Ecto neural progenitor cell (in vitro differentiated cells): ENCODE data around the gene EPC1.
"Not testable (repeated sequence)": the region's sequence is repeated elsewhere in the genome, so short reads cannot be mapped to it uniquely, and the experiment has no call there.

Experiments
- DNase-seq: peaks from one replicate; pipeline ENCODE4 v3.0.0-alpha.2; 2018; ENCODE audit warnings: low spot score

Gene EPC1

GRCh38 chr10:32346551-32347362, at the start of gene EPC1:
TSS of gene EPC1 (minus strand) at chr10:32347158. CDS start at chr10:32346915, 243 bp downstream.
- DNase-seq = peak; percentile 90

DNA sequence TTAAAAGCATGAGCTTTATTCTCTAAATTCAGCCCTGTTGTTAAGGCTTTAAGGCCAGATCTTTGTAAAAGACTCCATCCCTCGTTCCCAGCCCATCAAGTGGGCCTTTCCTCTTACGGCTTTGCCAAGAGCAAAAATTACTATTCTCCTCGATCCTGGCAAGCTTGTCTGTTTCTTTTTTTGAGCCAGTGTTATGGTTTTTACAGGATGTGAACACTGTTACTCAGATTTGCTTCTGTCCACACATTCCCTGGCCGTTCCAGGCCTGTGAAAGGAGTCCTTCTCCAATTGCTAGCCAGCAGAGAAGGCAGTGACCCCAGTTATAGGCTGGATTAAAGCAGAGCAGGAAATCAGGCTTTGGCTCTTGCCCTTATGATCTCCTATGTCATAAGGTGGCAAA, 47.0 kb upstream of the EPC1 start:
- no peak for DNase-seq

GRCh38 chr10:32392284-32392683, 45.3 kb upstream of the EPC1 start:
- not testable (repeated sequence) for DNase-seq

- DNase-seq = no peak
Observed at GRCh38 chr10:32390193-32390592, 43.2 kb upstream of the EPC1 start.

- no peak for DNase-seq
Observed at GRCh38 chr10:32388258-32389027, 41.5 kb upstream of the EPC1 start.

GRCh38 chr10:32386623-32387260, 39.8 kb upstream of the EPC1 start:
- no peak for DNase-seq

DNA sequence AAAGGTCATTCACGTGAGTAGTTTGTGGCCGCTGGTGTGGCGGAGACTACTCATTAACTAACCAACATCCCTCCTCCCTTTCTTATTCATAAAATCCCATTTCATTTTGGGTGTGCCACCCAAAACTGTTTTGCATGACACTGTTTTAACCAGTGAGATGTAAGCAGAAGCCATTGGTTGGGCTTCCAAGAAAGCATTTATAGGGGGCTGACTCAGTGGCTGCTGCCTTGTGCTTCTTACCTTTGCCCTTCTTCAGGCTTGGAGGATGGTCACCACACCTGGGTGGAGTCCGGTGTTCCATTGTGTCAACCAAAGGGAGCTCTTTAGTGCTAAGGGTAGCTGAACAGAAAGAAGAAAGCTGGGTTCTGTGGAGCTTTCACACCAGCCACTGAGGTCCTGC, 37.2 kb upstream of the EPC1 start:
- DNase-seq = no peak

- DNase-seq = no peak
Observed at GRCh38 chr10:32381165-32381564, 34.2 kb upstream of the EPC1 start.

GRCh38 chr10:32379950-32380551, 33.1 kb upstream of the EPC1 start:
- DNase-seq = peak; percentile 45

- DNase-seq = peak; percentile 47
Observed at GRCh38 chr10:32379318-32379949, 32.5 kb upstream of the EPC1 start.

DNA sequence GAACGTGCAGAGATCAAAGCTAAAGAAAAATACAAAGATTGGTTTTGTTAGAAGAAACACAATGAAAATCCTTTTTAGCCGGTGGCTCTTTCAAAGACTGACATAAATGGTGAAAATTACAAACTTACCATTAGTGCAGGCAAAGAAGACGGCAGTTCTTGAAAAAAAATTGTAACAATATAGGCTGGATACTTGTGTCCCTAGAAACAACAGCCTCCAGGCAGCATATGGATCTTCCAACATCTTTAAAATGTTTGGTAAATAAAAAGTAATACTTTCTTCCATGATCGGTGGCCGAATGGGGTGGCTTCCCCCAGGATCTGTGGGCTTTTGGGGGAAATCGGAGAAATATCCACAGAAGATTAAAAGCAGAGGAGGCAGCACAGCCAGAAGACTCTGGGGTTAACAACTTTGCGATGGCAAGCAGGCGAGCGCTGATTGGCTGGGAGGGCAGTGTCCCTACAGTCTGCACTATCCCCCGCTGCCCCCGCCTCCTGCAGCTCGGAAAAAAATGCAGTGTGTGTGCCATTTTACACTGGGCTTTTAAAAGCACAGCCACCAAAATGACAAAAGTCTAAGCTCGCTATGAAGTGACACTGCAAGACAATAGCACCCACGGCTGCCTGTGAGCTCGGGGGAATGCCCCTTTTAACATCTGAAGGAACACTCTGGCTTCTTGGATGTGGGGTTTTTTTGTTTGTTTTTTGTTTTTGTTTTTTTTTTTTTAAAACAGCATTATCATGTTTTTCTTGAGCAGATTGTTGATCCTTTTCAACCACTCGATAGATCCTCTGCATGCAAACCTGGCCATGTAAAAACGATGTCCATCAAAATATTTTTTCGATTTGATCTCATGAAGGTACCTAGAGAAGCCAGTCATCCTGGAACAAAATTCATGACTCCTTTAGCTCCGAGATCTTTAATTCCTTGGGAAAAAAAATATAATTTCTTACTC, 31.7 kb upstream of the EPC1 start:
- DNase-seq = peak; percentile 91

DNA sequence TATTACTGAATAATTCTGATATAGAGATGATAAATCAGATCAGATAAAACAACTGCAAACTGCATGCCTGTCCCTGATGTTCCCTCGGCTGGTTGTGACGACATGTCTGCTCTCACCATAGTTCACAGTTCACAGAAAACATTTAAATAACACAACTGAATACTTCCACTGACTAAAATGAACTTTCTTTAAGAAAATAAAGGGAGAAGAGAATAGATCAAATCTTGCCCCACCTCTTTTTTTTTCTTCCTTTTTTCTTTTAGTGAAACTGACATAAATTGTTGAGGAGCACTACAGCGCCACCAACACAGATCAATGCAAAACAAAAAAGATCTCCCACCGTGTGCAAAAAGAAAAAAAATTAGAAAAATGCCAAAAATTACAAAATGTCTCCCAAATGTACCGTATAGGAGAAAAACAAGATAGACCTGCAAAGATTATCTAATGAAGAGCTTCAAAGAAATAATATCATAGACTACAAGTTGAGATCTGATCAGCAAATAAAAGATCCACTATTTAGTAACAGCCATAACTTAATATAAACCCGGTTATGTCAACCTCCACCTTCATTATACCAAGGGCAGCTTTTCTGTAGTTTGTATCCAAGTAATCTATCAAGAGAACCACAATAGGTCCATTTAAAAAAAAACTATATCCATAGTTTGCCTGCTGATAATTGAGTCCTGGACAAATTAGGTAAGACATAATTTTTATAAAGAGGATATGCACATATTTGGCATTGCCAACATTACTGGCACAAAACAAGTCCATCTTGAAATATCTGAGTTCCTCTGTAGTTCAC, 30.7 kb upstream of the EPC1 start:
- no peak for DNase-seq

DNA sequence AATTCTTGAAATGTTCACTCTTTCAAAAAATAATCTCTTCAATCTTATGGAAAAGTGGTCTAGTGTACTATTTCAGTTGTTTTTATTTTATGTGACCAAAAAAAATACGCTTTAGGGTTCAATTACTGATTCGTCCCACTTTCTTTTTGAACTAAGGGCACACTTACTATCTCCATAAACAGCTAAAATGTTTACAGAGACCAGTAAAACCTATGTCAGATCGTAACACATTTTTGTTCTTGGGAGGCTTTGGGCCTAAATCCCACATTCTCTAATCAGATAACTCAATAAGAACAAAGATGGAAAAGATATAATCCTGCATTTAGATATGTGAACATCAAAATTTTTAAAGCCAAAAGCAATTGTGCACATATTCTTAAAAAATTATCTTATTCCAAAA, 29.8 kb upstream of the EPC1 start:
- DNase-seq = no peak

DNA sequence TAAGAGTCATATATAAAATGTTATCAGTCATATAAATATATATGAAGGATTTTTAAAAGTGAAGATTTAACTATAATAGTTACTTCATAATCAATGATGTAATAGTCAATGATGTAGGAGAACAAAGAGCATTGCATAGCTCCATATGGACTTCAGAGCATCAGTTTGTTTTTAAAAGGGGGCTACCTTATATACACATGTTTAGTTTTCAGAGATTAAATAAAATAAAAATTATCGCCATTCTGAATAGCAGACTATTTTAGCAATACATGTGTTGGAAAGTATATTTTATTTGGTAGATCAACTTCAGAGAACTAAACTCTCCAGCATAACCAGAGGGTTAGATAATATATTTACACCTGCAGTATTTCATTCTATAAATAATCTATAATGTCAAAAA, 29.1 kb upstream of the EPC1 start:
- DNase-seq = no peak

DNA sequence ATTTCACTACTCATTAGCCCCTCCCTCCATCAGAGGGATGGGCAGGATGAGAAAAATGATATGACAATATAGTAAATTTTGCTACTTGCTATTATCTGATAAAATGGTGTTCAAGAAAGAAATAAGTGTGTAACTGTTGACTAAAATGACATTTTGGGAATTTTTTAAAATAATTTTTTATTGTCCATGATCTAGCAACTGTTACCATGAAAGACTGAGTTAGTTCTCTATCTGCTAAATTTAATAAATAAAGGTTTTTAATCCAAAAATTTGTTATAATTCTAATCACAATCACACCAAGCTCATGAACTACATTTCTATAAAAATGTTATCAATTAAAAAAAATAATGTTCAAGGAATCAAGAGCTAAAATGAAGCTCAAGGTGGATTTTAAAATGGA, 28.7 kb upstream of the EPC1 start:
- DNase-seq = no peak

DNA sequence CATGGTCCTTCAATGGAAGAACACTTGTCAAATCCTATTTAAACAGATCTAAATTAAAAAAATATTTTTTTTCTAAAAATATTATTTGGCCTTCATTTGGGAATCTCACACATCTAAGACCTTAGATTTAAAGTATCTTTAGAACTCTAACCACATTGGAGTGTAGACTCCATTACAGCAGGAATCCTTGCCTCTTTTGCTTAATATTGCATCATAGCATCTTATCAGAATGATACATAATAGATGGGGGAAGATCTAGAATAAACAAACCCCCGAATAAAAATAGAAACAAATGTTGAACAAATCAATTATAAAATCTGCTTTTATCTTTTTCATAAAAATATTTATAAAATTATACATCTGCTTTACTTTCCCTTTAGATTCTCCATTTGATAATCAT, 27.6 kb upstream of the EPC1 start:
- DNase-seq = no peak

DNA sequence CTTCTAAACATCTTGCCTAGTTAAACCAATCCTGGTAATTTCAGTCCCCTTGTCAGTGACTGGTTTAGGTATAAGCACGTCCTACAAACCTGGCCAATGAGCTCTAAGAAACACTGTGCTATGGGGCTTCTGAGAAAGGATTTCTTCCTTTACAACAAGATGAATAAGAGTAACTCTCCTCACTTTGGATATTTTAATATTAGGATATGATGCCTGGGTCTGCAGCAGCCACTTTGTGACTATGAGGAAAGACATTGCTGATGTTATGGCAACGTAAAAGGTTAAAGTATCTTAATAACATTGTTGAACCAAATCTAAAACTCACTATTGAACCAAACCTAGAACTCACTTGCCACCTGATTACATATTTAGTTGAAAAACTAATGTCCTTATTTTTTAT, 26.5 kb upstream of the EPC1 start:
- no peak for DNase-seq

DNA sequence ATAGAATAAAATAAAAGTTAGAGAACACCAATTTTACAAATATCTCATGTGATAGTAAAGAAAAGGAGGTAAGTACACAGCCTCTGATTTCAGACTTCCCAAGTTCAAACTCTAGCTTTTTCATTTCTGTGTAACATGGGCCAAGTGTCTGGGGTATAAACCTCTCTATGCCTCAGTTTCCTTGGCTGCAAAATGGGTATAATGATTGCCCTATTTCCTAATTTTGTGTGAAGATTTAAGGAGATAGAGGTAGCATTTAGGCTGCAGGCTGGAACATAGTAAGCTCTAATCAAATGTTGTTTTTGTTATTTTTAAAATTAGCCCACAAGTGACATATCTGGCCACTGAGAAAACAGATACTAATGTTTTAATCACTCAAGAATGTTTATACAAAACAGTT, 26.1 kb upstream of the EPC1 start:
- no peak for DNase-seq

- no peak for DNase-seq
Observed at GRCh38 chr10:32372000-32372875, 25.3 kb upstream of the EPC1 start.
